ENCODE results near the gene NEK10.

NEK10 gene

DNA sequence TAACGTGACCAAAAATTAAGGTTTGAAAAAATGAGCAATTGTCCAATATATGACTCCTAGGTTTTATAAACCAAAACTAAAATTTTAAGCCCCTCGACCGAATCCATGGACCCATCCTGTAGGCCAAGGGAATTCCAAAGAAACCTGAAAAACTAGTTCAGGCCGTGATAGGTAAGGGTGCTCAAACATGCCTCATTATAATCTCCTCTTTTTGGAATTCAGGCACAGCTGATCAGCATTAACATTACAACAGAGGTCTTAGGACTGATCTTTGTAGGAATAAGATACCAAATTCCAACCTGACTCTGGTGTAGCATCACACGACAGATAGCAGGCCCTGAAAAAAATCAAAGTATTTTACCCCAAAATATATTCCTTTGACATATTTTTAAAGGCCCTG, 155.7 kb downstream of the NEK10 start:
- Histone ChIP-seq H3K36me3 (ENCODE audit: control insufficient read depth, insufficient read depth, low read length) (no peaks in the 10 kb centered on the region), H3K4me3 (ENCODE audit: low read length) (no peak overlapping the region), H3K9me3 (ENCODE audit: control insufficient read depth, low read length) (no peaks in the 10 kb centered on the region)

DNA sequence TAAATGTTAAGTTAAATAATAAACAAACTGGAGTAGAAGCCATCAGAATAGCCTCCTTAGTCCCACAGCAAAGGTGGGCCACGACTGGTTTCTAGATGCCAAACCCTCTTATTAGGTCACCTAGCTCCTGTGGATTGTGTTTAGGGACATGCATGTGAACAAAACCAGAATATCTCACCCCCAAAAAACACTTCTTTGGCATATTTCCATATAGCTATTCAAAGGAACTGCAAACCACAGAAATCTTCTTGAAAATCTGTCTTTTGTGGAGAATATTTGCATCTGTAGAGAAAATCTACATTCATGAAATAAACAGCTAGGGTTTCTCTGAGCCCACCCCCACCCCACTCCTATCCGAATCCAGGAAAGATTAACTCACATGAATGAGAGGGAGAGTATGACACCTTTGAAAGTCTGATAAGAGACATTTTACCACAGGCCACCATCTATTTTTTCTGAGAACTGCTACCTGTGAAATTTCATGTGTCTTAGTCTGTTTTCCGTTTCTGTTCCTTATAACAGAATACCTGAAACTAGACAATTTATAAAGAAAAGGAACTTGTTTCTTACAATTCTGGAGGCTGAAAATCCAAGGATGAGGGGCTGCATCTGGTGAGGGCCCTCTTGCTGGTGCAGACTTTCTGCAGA, 159.4 kb downstream of the NEK10 start:
- Histone ChIP-seq H3K36me3 (ENCODE audit: control insufficient read depth, insufficient read depth, low read length) (no peaks in the 10 kb centered on the region), H3K4me1 (ENCODE audit: control insufficient read depth, insufficient read depth, low read length) (no peaks in the 10 kb centered on the region), H3K27me3 (ENCODE audit: control insufficient read depth, insufficient read depth, low read length) (no peaks in the 10 kb centered on the region), H3K9ac (ENCODE audit: low read length) (no peak overlapping the region), H3K4me3 (ENCODE audit: low read length) (no peak overlapping the region), H3K9me3 (ENCODE audit: control insufficient read depth, low read length) (no peaks in the 10 kb centered on the region)

More for the DNA sequence above, 155.7 kb downstream of the NEK10 start:
- Histone ChIP-seq H3K27me3 (ENCODE audit: control insufficient read depth, insufficient read depth, low read length) (no peaks in the 10 kb centered on the region), H3K9ac (ENCODE audit: low read length) (no peak overlapping the region), H3K4me1 (ENCODE audit: control insufficient read depth, insufficient read depth, low read length) (no peaks in the 10 kb centered on the region)

DNA sequence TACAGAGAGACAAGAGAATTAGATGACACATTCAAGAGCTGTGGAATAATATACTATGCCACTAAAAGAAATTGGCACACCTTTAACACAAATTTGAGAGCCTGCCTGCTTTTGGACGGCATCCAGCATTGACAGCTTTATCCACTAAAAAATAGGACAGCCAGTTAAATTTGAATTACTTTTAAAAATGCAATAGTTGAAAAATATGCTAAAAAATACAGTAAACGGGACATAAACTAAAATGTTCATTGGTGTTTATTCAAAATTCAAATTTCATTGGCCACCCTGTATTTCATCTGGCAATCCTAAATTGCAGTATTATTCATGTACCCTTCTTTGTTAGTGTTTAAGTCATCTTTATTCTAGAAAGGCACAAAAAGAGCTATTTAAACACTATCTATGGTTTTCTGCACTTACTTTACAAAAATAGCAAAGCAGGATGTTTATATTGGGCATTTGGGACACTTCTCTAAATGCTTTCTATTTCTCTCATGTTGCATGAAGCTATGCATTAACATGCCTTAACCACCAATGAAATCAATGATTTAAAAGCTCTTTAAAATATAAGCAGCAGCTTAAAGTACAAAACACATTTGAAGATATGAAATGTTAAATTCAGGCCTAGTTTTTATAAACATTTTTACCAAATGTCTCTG, 160.1 kb downstream of the NEK10 start:
- Histone ChIP-seq H3K36me3 (ENCODE audit: control insufficient read depth, insufficient read depth, low read length) (no peaks in the 10 kb centered on the region), H3K27me3 (ENCODE audit: control insufficient read depth, insufficient read depth, low read length) (no peaks in the 10 kb centered on the region), H3K9me3 (ENCODE audit: control insufficient read depth, low read length) (no peaks in the 10 kb centered on the region), H3K4me3 (ENCODE audit: low read length) (no peak overlapping the region), H3K9ac (ENCODE audit: low read length) (no peak overlapping the region), H3K4me1 (ENCODE audit: control insufficient read depth, insufficient read depth, low read length) (no peaks in the 10 kb centered on the region)

DNA sequence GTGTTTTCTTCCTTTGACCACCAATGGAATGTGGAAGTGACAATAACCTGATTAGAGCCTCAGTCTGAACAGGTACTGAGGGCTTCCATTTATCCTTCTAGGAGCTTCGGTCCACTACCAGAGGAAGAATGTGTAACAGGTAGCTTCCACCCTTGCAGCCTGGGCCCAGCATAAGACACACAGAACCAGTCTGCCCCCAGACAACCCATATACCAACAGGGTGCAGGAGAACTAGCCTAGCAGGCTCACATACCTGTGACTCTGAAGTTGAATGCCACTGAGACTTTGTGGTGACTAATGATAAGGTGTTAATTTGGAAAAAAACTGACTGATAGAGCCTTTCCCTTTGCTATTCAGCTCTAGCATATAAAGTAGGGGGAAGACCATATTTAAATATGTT, 166.2 kb downstream of the NEK10 start:
- Histone ChIP-seq H3K27me3 (ENCODE audit: control insufficient read depth, insufficient read depth, low read length) (no peaks in the 10 kb centered on the region), H3K4me1 (ENCODE audit: control insufficient read depth, insufficient read depth, low read length) (no peaks in the 10 kb centered on the region), H3K9ac (ENCODE audit: low read length) (no peak overlapping the region), H3K36me3 (ENCODE audit: control insufficient read depth, insufficient read depth, low read length) (no peaks in the 10 kb centered on the region), H3K9me3 (ENCODE audit: control insufficient read depth, low read length) (no peaks in the 10 kb centered on the region), H3K4me3 (ENCODE audit: low read length) (no peak overlapping the region)

DNA sequence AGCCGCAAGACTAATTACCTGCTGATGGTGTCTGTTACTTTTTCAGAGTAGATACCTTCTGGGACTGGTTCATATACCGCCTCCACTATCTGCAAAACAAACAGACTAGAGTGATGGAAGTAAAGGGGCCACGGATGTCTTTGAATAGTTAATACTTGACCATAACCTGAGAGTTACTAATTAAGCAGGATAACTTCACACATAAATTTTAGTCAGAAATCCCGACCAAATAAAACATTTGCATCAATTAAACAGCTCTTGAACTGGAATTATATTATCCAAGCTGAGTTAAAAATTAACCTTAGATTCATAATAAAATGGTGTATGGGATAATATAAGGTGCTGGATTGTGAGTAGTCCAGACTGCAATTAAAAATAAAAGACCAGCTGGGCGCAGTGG, 167.7 kb downstream of the NEK10 start:
- no peaks in the 10 kb centered on the region for H3K9me3 ChIP-seq (ENCODE audit: control insufficient read depth, low read length)
- H3K36me3 ChIP-seq (ENCODE audit: control insufficient read depth, insufficient read depth, low read length) = no peaks in the 10 kb centered on the region
- no peak overlapping the region for H3K9ac ChIP-seq (ENCODE audit: low read length)
- H3K4me1 ChIP-seq (ENCODE audit: control insufficient read depth, insufficient read depth, low read length) = no peaks in the 10 kb centered on the region
- no peak overlapping the region for H3K4me3 ChIP-seq (ENCODE audit: low read length)
- no peaks in the 10 kb centered on the region for H3K27me3 ChIP-seq (ENCODE audit: control insufficient read depth, insufficient read depth, low read length)

DNA sequence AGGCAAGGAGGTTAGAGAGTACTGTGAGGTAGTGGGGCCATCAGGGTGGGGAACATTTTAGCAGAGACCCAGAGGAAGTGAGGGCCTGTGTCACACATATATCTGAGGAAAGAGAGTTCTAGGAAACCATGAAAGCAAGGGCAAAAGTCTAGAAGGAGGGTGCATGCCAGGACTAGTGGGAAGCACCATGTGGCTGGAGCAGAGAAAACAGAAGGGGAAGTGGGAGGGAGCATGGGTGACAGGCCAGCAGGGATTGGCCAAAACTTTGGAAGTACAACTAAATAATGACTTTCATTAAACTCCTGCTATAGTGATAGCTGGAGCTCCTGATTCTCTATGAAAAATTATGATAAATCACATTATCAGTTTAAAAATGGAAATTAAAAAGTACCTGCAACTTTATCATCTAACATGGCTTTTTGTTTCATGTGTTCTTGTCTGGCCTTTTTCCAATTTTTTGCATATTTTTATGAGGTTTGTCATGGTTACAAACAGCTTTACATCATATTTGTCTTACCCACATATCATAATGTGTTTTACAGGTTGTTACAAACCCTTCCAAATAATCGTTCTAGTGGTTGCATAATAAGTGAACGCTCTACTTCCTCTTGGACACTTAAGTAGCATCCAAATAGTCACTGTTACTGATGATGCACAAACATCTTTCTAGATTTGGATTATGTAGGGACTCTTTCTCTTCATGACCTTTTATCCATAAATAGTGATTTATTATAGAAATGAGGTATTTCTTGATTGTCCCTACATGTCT, 168.3 kb downstream of the NEK10 start:
- no peaks in the 10 kb centered on the region for H3K36me3 ChIP-seq (ENCODE audit: control insufficient read depth, insufficient read depth, low read length)
- no peak overlapping the region for H3K4me3 ChIP-seq (ENCODE audit: low read length)
- no peaks in the 10 kb centered on the region for H3K4me1 ChIP-seq (ENCODE audit: control insufficient read depth, insufficient read depth, low read length)
- no peaks in the 10 kb centered on the region for H3K9me3 ChIP-seq (ENCODE audit: control insufficient read depth, low read length)
- no peak overlapping the region for H3K9ac ChIP-seq (ENCODE audit: low read length)
- H3K27me3 ChIP-seq (ENCODE audit: control insufficient read depth, insufficient read depth, low read length) = no peaks in the 10 kb centered on the region

DNA sequence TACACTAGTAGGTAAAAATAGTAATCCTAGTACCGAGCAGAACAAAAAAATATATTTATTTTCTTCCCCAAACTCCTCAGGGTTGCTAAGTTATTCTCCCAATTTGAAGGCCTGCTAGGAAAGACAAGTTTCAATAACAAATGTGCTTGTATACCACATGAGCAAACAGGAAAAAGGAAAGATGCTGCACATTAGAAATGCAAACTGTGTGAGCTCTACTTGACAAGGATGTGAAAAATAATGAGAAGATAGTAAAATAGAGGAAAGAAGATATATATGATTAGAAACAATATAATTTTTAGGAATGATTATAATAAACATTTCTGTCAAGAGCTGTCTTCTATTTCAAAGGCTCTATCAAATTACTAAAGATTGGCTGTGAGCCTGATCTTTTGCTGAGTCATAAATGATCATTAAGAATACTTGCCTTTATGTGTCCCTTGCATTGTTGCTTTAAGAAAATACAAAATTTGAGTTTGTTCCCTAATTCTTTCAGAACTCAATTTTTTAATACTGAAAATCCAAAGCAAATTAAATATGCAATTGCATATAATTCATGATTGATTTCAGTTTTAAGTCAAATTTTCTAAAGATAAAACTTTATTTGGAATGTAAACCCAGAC, 174.2 kb downstream of the NEK10 start:
- H3K36me3 ChIP-seq (ENCODE audit: control insufficient read depth, insufficient read depth, low read length) = no peaks in the 10 kb centered on the region
- no peaks in the 10 kb centered on the region for H3K4me1 ChIP-seq (ENCODE audit: control insufficient read depth, insufficient read depth, low read length)
- H3K4me3 ChIP-seq (ENCODE audit: low read length) = no peak overlapping the region
- no peak overlapping the region for H3K9ac ChIP-seq (ENCODE audit: low read length)
- H3K9me3 ChIP-seq (ENCODE audit: control insufficient read depth, low read length) = no peaks in the 10 kb centered on the region
- no peaks in the 10 kb centered on the region for H3K27me3 ChIP-seq (ENCODE audit: control insufficient read depth, insufficient read depth, low read length)

DNA sequence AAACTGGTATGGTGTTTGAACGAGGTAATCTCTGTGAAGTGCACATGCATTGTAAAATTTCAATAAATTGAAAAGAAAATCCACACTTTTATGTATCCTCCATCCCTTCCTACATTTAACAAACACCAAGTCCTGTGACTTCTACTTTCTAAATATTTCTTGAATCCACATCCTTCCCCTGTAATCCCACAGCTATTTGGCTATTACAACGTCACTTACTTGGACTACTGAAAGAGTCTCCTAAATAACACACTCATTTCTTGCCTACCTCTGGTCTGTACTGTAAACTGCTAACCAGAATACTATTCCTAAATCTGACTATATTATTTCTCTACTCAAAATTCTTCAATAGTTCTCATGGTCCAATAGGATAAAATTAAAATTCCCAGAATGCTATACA, 176.1 kb downstream of the NEK10 start:
- Histone ChIP-seq H3K4me1 (ENCODE audit: control insufficient read depth, insufficient read depth, low read length) (no peaks in the 10 kb centered on the region), H3K27me3 (ENCODE audit: control insufficient read depth, insufficient read depth, low read length) (no peaks in the 10 kb centered on the region), H3K9me3 (ENCODE audit: control insufficient read depth, low read length) (no peaks in the 10 kb centered on the region), H3K36me3 (ENCODE audit: control insufficient read depth, insufficient read depth, low read length) (no peaks in the 10 kb centered on the region), H3K9ac (ENCODE audit: low read length) (no peak overlapping the region), H3K4me3 (ENCODE audit: low read length) (no peak overlapping the region)

DNA sequence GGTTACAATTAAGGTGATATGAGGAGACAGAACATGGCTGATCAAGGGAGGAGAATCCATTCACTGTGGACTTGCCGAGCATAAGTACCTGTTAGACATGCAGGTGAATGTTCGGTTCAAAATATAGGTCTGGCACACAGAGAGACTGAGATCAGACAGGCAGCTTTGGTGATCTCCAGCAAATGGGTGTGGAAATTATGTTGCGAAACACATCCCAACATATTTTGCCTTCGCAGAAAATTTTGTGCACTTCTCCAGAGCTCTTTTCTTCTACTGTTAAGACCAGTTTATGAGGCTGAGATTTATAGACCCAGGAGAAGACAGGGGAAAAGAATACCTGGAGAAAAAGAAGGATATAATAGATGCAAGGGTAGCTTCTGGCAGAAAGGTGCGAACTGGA, 183.2 kb downstream of the NEK10 start:
- Histone ChIP-seq H3K27me3 (ENCODE audit: control insufficient read depth, insufficient read depth, low read length) (no peaks in the 10 kb centered on the region), H3K9ac (ENCODE audit: low read length) (no peak overlapping the region), H3K4me3 (ENCODE audit: low read length) (no peak overlapping the region), H3K9me3 (ENCODE audit: control insufficient read depth, low read length) (no peaks in the 10 kb centered on the region), H3K4me1 (ENCODE audit: control insufficient read depth, insufficient read depth, low read length) (no peaks in the 10 kb centered on the region), H3K36me3 (ENCODE audit: control insufficient read depth, insufficient read depth, low read length) (no peaks in the 10 kb centered on the region)

DNA sequence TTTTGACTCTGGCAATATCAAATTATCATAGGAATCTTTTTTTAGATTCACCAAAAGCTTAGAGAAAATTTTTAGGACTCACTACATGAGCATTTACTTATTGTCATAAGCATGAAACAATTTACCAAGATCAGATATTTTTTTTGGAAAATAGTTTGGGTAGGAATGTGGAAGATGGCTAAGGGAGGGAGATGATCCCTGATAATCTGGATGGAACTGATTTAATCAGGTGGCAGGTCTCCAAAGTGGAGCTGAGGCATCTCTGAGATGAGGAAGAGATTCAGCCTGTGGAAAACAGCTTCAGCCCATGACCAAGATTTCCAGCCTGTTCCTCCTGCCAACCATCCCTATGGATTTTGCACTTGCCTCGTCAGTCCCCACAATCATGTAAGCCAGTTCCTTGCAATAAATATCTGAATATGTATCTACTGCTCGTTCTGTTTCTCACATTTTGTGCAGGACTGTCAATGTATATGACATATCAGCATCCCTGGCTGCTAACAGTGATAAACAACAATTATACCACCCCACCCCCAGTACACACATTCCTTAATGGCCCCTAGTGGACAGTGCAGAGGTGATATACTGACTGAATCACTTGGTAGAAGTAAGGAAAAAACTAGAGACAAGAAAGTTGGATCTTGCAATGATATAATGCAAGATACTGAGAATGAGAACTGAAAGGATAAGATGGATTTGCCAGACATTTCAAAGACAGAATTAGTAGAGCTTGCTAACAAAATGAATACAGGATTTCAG, 183.8 kb downstream of the NEK10 start:
- Histone ChIP-seq H3K9ac (ENCODE audit: low read length) (no peak overlapping the region), H3K4me1 (ENCODE audit: control insufficient read depth, insufficient read depth, low read length) (no peaks in the 10 kb centered on the region), H3K4me3 (ENCODE audit: low read length) (no peak overlapping the region), H3K27me3 (ENCODE audit: control insufficient read depth, insufficient read depth, low read length) (no peaks in the 10 kb centered on the region), H3K36me3 (ENCODE audit: control insufficient read depth, insufficient read depth, low read length) (no peaks in the 10 kb centered on the region), H3K9me3 (ENCODE audit: control insufficient read depth, low read length) (no peaks in the 10 kb centered on the region)

DNA sequence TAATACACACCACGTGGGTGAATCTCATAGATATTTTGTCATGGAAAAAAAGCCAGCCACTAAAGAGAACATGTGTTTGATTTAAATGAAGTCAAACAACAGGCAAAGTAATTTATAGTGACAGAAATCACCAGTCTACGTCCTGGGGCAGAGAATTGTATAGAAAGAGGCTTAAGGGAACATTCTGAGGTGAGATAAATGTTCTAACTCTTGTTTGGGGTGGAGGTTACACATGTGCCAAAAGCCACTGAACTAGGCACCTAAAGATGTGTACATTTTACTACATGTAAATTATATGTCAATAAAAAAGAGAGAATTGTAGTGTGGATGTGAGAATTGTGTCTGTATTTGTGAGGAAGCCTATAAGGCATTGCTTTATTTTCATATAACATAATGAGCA, 184.9 kb downstream of the NEK10 start:
- no peak overlapping the region for H3K4me3 ChIP-seq (ENCODE audit: low read length)
- no peaks in the 10 kb centered on the region for H3K9me3 ChIP-seq (ENCODE audit: control insufficient read depth, low read length)
- no peaks in the 10 kb centered on the region for H3K4me1 ChIP-seq (ENCODE audit: control insufficient read depth, insufficient read depth, low read length)
- H3K36me3 ChIP-seq (ENCODE audit: control insufficient read depth, insufficient read depth, low read length) = no peaks in the 10 kb centered on the region
- H3K27me3 ChIP-seq (ENCODE audit: control insufficient read depth, insufficient read depth, low read length) = no peaks in the 10 kb centered on the region
- no peak overlapping the region for H3K9ac ChIP-seq (ENCODE audit: low read length)
